ENCODE measurements around the gene FARS2. TPM values are rescaled to one million over a fixed set of nuclear protein-coding genes. Genes with fewer than 3 reads are reported as not detected.

The FARS2 gene
- polyA plus RNA-seq, 3 donors = 12.2 to 21.6 (median 17.7) TPM

DNA sequence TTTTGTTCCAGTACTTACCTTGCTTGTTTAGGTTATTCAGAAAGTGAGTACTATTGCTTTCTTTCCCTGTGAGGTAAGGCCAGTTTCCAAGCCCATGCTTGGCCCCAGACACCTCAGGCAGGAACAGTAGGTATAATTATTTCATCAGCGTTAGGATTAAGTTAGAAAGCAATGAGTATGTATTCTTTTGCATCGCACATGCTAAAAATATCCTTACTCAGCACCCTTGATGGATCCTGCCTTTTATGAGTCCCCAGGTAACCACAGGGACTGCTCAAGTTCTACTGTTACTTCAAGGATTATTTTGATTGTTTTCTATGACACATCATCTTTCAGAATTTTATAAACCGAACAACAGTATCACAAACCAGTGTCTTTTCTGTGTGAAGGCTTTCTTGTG is 128.9 kb downstream of the FARS2 start:
- no peak for DNase-seq
- Mint-ChIP-seq H3K36me3 (no peaks in the 10 kb centered on the region), H3K27me3 (ENCODE audit: low read depth in 3 of 3) (no peaks in the 10 kb centered on the region), H3K9me3 (no peaks in the 10 kb centered on the region), H3K4me1 (no peaks in the 10 kb centered on the region), H3K4me3 (no peak overlapping the region), H3K27ac (peak overlapping the region in 1 of 7 donors; percentile 57)
- no peaks in the 10 kb centered on the region for H3K9me3 ChIP-seq (replicated peaks in 1 of 2; ENCODE audit: control insufficient read depth in 1 of 2, insufficient read depth in 1 of 2, low read length in 2 of 2)
- H3K79me2 ChIP-seq (ENCODE audit: insufficient read depth, low read length) = no peaks in the 10 kb centered on the region
- intact Hi-C loops (cut with micrococcal nuclease) = no loop called here
- H3K27ac ChIP-seq (ENCODE audit: low read depth in 1 of 2, low read length in 2 of 2) = no peak overlapping the region
- H3K4me2 ChIP-seq (replicated peaks; ENCODE audit: extremely low read depth, low read length, poor library complexity, severe bottlenecking) = no peak overlapping the region
- no peak overlapping the region for H3K9ac ChIP-seq (ENCODE audit: insufficient read depth, low read length, poor library complexity, severe bottlenecking)
- TF ChIP-seq, protein P1, sequence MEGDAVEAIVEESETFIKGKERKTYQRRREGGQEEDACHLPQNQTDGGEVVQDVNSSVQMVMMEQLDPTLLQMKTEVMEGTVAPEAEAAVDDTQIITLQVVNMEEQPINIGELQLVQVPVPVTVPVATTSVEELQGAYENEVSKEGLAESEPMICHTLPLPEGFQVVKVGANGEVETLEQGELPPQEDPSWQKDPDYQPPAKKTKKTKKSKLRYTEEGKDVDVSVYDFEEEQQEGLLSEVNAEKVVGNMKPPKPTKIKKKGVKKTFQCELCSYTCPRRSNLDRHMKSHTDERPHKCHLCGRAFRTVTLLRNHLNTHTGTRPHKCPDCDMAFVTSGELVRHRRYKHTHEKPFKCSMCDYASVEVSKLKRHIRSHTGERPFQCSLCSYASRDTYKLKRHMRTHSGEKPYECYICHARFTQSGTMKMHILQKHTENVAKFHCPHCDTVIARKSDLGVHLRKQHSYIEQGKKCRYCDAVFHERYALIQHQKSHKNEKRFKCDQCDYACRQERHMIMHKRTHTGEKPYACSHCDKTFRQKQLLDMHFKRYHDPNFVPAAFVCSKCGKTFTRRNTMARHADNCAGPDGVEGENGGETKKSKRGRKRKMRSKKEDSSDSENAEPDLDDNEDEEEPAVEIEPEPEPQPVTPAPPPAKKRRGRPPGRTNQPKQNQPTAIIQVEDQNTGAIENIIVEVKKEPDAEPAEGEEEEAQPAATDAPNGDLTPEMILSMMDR (IDR thresholded peaks at IDR 0.05) = no peak
- no peaks in the 10 kb centered on the region for H3K4me1 ChIP-seq (ENCODE audit: control insufficient read depth in 1 of 2, insufficient read depth in 2 of 2, low read length in 2 of 2)
- WGBS (ENCODE audit: insufficient coverage) = no CpG with 5 or more reads among the region's 3 CpGs
- no peaks in the 10 kb centered on the region for H3K27me3 ChIP-seq (ENCODE audit: control insufficient read depth in 2 of 2, insufficient read depth in 2 of 2, low read length in 2 of 2)
- no peak overlapping the region for H2AFZ ChIP-seq (ENCODE audit: insufficient read depth, low read depth, low read length, poor library complexity, severe bottlenecking)
- H3K36me3 ChIP-seq (replicated peaks in 1 of 2; ENCODE audit: control insufficient read depth in 1 of 2, insufficient read depth in 2 of 2, low read length in 2 of 2) = no peaks in the 10 kb centered on the region
- H3K4me3 ChIP-seq (replicated peaks in 1 of 3; ENCODE audit: low read depth in 2 of 3, low read length in 3 of 3) = no peak overlapping the region
- H4K20me1 ChIP-seq (ENCODE audit: insufficient read depth, low read length) = no peaks in the 10 kb centered on the region

- no peaks in the 10 kb centered on the region for H3K4me1 ChIP-seq (ENCODE audit: control insufficient read depth in 1 of 2, insufficient read depth in 2 of 2, low read length in 2 of 2)
- TF ChIP-seq, protein P1 (IDR thresholded peaks at IDR 0.05) = no peak
- no peak overlapping the region for H3K27ac Mint-ChIP-seq
- no peak overlapping the region for H3K4me3 ChIP-seq (replicated peaks in 1 of 3; ENCODE audit: low read depth in 2 of 3, low read length in 3 of 3)
- intact Hi-C loops (cut with micrococcal nuclease) = no loop called here
- no peaks in the 10 kb centered on the region for H3K9me3 ChIP-seq (replicated peaks in 1 of 2; ENCODE audit: control insufficient read depth in 1 of 2, insufficient read depth in 1 of 2, low read length in 2 of 2)
- no peak overlapping the region for H2AFZ ChIP-seq (ENCODE audit: insufficient read depth, low read depth, low read length, poor library complexity, severe bottlenecking)
- whole genome bisulfite sequencing (ENCODE audit: insufficient coverage) = no CpG with 5 or more reads among the region's 4 CpGs
- no peak overlapping the region for H3K4me3 Mint-ChIP-seq
- H3K36me3 Mint-ChIP-seq = no peaks in the 10 kb centered on the region
- no peak overlapping the region for H3K4me2 ChIP-seq (replicated peaks; ENCODE audit: extremely low read depth, low read length, poor library complexity, severe bottlenecking)
- H3K36me3 ChIP-seq (replicated peaks in 1 of 2; ENCODE audit: control insufficient read depth in 1 of 2, insufficient read depth in 2 of 2, low read length in 2 of 2) = no peaks in the 10 kb centered on the region
- H3K9ac ChIP-seq (ENCODE audit: insufficient read depth, low read length, poor library complexity, severe bottlenecking) = no peak overlapping the region
- no peaks in the 10 kb centered on the region for H3K9me3 Mint-ChIP-seq
- peak in 1 of 3 donors; percentile 3 for DNase-seq
- no peak overlapping the region for H3K27ac ChIP-seq (ENCODE audit: low read depth in 1 of 2, low read length in 2 of 2)
- no peaks in the 10 kb centered on the region for H3K4me1 Mint-ChIP-seq
- no peaks in the 10 kb centered on the region for H3K27me3 ChIP-seq (ENCODE audit: control insufficient read depth in 2 of 2, insufficient read depth in 2 of 2, low read length in 2 of 2)
- H3K79me2 ChIP-seq (ENCODE audit: insufficient read depth, low read length) = no peaks in the 10 kb centered on the region
- no peaks in the 10 kb centered on the region for H4K20me1 ChIP-seq (ENCODE audit: insufficient read depth, low read length)
- no peaks in the 10 kb centered on the region for H3K27me3 Mint-ChIP-seq (ENCODE audit: low read depth in 3 of 3)
Measured at GRCh38 chr6:5394280-5394679, 133.0 kb downstream of the FARS2 start.

Measured in CD14-positive monocyte (primary cell).